Osteoblast (primary cell): ENCODE data around the gene SH2B2. TPM values are rescaled to one million over a fixed set of nuclear protein-coding genes. Genes with fewer than 3 reads are reported as not detected.

Experiments used
- DNase-seq: peaks from one replicate; pipeline ENCODE4 v3.0.0; 2011; ENCODE audit warnings: low spot score, mixed read lengths; ENCODE audit not compliant: insufficient read length; ENCODE audit errors: missing footprints
- H2AFZ ChIP-seq: 2 replicates; pipeline ENCODE4 v1.6.0; 2011; ENCODE audit warnings: mild to moderate bottlenecking, low read length
- H3K27ac ChIP-seq: 2 replicates; pipeline ENCODE4 v1.5.1; 2011; ENCODE audit warnings: mild to moderate bottlenecking, low read depth, low read length, moderate library complexity
- H3K27me3 ChIP-seq: 2 replicates; pipeline ENCODE4 v1.6.0; 2012; ENCODE audit warnings: mild to moderate bottlenecking, control low read depth, inconsistent platforms, low read length, moderate library complexity; ENCODE audit not compliant: insufficient read depth
- H3K36me3 ChIP-seq: 2 replicates; pipeline ENCODE4 v1.5.1; 2011; ENCODE audit warnings: mild to moderate bottlenecking, low read length, control low read depth, moderate library complexity; ENCODE audit not compliant: insufficient read depth
- H3K4me1 ChIP-seq: 2 replicates; pipeline ENCODE4 v1.5.1; 2011; ENCODE audit warnings: mild to moderate bottlenecking, low read length, control low read depth, moderate library complexity; ENCODE audit not compliant: insufficient read depth
- H3K4me2 ChIP-seq: 2 replicates; pipeline ENCODE4 v1.6.0; 2011; ENCODE audit warnings: mild to moderate bottlenecking, low read length; ENCODE audit not compliant: insufficient read depth
- H3K4me3 ChIP-seq: fragments of 200-600 bp; sonication (generic); 3 replicates; pipeline ENCODE4 v1.5.1; 2012; ENCODE audit warnings: mild to moderate bottlenecking, low read length, inconsistent platforms; ENCODE audit not compliant: insufficient read depth
- H3K79me2 ChIP-seq: 2 replicates; pipeline ENCODE4 v1.6.0; 2012; ENCODE audit warnings: mild to moderate bottlenecking, low read length, control low read depth, inconsistent platforms; ENCODE audit not compliant: insufficient read depth
- H3K9me3 ChIP-seq: 2 replicates; pipeline ENCODE4 v1.5.1; 2011; ENCODE audit warnings: low read depth, low read length, control low read depth
- H4K20me1 ChIP-seq: 2 replicates; pipeline ENCODE4 v1.6.0; 2012; ENCODE audit warnings: mild to moderate bottlenecking, low read length, control low read depth; ENCODE audit not compliant: insufficient read depth
- total RNA-seq: library from RNA; depleted of rRNA; stranded (reverse); fragments of >200 nt; gene quantifications from 2 replicates; pipeline ENCODE4 v1.2.3, GENCODE V29; 2012
- TF ChIP-seq, protein P1 (sequence below): IDR thresholded peaks from 2 replicates; pipeline ENCODE4 v1.5.1; 2011; ENCODE audit warnings: mild to moderate bottlenecking, low read depth, low read length, moderate library complexity; ENCODE audit errors: extremely low read depth

Gene SH2B2
- total RNA-seq, 1 donor, result 2.2 TPM

DNA sequence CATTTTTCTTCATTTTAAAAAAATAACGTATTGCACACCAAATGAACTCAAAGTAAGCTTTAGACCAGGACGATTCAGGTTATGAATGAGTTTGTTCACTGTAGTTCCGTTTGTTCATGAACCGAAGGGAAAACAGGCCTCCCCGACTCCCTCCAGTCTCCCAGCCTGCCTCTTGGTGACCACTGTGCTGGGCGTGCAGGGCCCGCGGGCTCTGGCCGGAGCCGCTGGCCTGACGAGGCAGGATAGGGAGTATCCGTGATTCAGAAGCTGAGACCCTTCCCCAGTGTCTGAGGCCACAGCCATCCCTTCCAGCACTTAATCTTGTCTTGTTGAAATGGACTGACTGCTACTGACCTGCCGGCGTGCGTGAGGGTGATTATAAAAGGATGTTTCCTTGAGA lies 30.8 kb upstream of the SH2B2 start:
- H3K4me3 ChIP-seq, result no peak overlapping the region
- no peaks in the 10 kb centered on the region for H3K4me1 ChIP-seq
- H2AFZ ChIP-seq, result no peak overlapping the region
- no peaks in the 10 kb centered on the region for H3K79me2 ChIP-seq
- no peak overlapping the region for H3K4me2 ChIP-seq
- no peaks in the 10 kb centered on the region for H3K9me3 ChIP-seq
- H3K27ac ChIP-seq, result no peak overlapping the region
- H4K20me1 ChIP-seq, result peaks cover 4% of the 10 kb centered on the region
- H3K27me3 ChIP-seq, result no peaks in the 10 kb centered on the region
- TF ChIP-seq, protein P1, sequence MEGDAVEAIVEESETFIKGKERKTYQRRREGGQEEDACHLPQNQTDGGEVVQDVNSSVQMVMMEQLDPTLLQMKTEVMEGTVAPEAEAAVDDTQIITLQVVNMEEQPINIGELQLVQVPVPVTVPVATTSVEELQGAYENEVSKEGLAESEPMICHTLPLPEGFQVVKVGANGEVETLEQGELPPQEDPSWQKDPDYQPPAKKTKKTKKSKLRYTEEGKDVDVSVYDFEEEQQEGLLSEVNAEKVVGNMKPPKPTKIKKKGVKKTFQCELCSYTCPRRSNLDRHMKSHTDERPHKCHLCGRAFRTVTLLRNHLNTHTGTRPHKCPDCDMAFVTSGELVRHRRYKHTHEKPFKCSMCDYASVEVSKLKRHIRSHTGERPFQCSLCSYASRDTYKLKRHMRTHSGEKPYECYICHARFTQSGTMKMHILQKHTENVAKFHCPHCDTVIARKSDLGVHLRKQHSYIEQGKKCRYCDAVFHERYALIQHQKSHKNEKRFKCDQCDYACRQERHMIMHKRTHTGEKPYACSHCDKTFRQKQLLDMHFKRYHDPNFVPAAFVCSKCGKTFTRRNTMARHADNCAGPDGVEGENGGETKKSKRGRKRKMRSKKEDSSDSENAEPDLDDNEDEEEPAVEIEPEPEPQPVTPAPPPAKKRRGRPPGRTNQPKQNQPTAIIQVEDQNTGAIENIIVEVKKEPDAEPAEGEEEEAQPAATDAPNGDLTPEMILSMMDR, result no peak
- H3K36me3 ChIP-seq, result no peaks in the 10 kb centered on the region
- peak; percentile 43 for DNase-seq

DNA sequence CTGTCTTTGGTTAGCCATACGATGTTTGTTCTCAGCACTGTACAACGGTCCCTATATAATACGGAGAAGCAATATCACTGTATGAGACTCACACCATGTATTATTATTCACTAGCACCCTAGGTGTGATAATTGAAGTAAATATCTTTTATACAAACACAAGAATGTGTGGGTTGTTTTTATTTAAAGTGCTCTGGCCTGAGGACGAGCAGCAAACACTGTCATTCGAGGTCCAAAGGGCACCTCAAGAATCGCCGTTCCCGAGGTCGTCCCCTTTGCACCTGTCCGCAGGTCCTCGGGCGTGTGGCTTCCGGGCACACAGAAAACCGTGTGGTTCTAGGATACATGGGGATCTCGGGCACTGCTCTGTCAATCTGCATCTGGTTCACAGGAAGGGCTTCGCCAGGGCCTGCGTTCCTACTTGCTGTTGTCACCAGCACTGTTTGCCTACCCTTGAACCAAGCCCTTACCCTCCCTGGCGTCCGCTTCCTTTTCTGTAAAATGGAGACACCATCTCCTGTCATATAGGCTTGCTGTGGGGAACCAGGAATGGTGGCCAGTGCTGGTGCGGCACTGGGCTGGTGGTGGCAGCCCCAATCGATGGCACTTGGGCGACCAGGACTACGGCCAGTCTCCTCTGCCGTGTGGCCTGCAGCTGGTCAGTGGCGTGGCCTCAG lies 28.5 kb upstream of the SH2B2 start:
- H3K4me2 ChIP-seq, result no peak overlapping the region
- H3K27me3 ChIP-seq, result no peaks in the 10 kb centered on the region
- H3K9me3 ChIP-seq, result no peaks in the 10 kb centered on the region
- H3K36me3 ChIP-seq, result no peaks in the 10 kb centered on the region
- H3K4me1 ChIP-seq, result no peaks in the 10 kb centered on the region
- no peak overlapping the region for H3K27ac ChIP-seq
- no peak overlapping the region for H2AFZ ChIP-seq
- H4K20me1 ChIP-seq, result peaks cover 4% of the 10 kb centered on the region
- no peak overlapping the region for H3K4me3 ChIP-seq
- H3K79me2 ChIP-seq, result no peaks in the 10 kb centered on the region
- DNase-seq, result peak; percentile 51
- TF ChIP-seq, protein P1, result no peak

DNA sequence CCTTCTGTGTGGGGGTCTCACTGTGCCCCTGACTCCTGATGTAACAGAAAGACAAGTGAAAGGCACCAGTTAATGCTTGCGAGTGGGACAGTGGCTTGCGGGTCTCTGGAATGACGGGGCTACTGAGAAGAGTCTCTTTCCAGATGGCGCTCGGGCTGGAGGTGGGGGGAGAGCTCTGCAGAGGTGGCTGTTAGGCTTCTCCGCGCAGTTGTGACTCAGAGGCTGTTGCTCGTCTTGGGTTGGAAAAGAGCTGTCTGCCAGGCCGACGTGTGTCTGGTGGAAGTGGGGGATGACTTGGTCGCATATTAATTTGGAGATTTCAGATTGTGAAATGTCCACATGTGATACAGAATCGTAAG lies 27.9 kb upstream of the SH2B2 start:
- Histone ChIP-seq H3K9me3 (no peaks in the 10 kb centered on the region), H3K4me3 (no peak overlapping the region), H3K4me2 (no peak overlapping the region), H3K27me3 (no peaks in the 10 kb centered on the region), H3K36me3 (no peaks in the 10 kb centered on the region), H3K79me2 (no peaks in the 10 kb centered on the region), H3K4me1 (no peaks in the 10 kb centered on the region), H4K20me1 (peaks cover 4% of the 10 kb centered on the region), H3K27ac (no peak overlapping the region), H2AFZ (no peak overlapping the region)
- peak; percentile 29 for DNase-seq
- TF ChIP-seq, protein P1, result no peak

DNA sequence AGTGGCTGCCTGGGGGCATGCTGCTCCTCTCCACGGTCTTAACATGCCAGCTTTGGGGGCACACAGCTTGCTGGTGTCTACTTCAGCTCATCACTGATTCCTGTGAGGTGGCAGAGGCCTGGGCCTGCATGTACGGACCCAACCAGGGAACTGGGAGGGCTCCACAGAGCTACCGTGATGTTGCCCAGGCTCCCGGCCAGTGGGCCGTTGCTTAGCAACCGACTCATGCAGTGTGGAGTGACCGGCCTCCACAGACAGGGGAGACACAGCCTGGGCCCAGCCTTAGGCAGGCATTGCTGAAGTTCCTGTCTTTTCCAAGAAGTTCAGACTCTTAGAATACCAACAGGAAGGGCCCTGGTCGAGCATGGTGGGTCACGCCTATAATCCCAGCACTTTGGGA lies 25.8 kb upstream of the SH2B2 start:
- Histone ChIP-seq H3K4me3 (no peak overlapping the region), H2AFZ (no peak overlapping the region), H3K27ac (no peak overlapping the region)

More for the DNA sequence above, 25.8 kb upstream of the SH2B2 start:
- H3K27me3 ChIP-seq, result no peaks in the 10 kb centered on the region
- no peaks in the 10 kb centered on the region for H3K79me2 ChIP-seq
- no peaks in the 10 kb centered on the region for H3K4me1 ChIP-seq
- H3K9me3 ChIP-seq, result no peaks in the 10 kb centered on the region
- peak; percentile 92 for DNase-seq
- TF ChIP-seq, protein P1, result no peak
- no peak overlapping the region for H3K4me2 ChIP-seq
- H4K20me1 ChIP-seq, result peaks cover 4% of the 10 kb centered on the region
- no peaks in the 10 kb centered on the region for H3K36me3 ChIP-seq
